SU-DHL-6 (cell line): ENCODE data around the gene MEF2C.

ENCODE experiments used
- CTCF ChIP-seq: fragments of 200-600 bp; sonication (generic); IDR thresholded peaks from one replicate; pipeline ENCODE4 v1.5.1; 2017; ENCODE audit warnings: antibody characterized with exemption, mild to moderate bottlenecking, low read length, moderate library complexity; ENCODE audit not compliant: insufficient read depth, poor library complexity, severe bottlenecking
- EZH2phosphoT487 ChIP-seq: fragments of 200-600 bp; sonication (generic), shearing (Covaris generic); conservative IDR thresholded peaks from 2 replicates; pipeline ENCODE4 v1.6.1; 2018; ENCODE audit warnings: mild to moderate bottlenecking, antibody characterized with exemption, low read length, moderate library complexity, mixed read lengths

DNA sequence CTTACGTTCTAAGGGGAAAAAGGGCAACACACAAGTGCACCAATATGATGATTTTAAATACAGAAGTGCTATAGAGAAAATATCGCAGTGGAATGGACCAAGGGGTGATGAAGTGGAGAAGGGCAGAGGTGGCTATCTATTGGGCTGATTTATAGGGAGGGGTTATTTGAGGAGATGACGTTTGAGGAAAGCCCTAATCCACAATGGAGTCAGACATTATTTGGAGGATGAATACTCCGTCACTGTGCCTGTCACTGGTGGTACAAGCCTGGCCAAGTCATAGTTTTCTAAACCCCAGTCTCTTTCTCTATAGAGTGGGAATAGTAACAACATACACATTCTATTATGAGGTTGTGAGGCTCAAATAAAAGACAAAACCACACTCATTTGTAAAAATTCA, 48.5 kb downstream of the MEF2C start:
- TF ChIP-seq CTCF = no peak
- TF ChIP-seq EZH2phosphoT487 = no peak
